ENCODE data around the gene LRP1.
A peak's percentile ranks its signal among the peaks of the same experiment; 100 is the strongest.

Gene LRP1

DNA sequence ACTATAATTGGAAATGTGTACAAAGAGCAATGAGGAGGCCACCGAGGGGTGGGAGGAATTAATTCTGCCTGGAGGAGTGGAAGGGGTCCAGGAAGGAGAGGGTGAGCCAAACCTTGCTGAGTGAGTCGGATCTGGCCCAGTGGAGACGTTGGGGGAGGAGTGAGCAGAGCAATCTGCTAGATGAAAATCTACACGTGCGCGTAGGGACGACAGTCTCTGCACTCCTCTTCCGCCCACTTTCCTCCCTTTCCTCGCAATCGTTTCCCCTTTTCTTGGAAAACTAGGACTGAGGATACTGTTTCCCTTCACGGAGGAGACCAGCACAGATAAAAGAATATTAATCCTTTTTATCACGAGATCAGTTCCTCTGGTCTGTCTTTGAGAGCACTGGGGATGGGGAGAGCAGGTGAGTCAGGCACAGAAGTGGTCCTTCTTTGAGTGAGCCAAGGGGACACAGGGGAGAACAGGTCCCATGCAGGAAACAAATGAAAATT lies 42.2 kb upstream of the LRP1 start:
- TF ChIP-seq POLR2AphosphoS5 (IDR thresholded peaks at IDR 0.05; ENCODE audit: low read depth, low read length) (no peak; the same call in 1 of the 2 replicates), REST (IDR thresholded peaks at IDR 0.05; ENCODE audit: insufficient read depth in 1 of 2, low read depth in 2 of 2, low read length in 2 of 2) (peak in 1 of 2 experiments; percentile 32; a peak in 1 of 4 replicates)

DNA sequence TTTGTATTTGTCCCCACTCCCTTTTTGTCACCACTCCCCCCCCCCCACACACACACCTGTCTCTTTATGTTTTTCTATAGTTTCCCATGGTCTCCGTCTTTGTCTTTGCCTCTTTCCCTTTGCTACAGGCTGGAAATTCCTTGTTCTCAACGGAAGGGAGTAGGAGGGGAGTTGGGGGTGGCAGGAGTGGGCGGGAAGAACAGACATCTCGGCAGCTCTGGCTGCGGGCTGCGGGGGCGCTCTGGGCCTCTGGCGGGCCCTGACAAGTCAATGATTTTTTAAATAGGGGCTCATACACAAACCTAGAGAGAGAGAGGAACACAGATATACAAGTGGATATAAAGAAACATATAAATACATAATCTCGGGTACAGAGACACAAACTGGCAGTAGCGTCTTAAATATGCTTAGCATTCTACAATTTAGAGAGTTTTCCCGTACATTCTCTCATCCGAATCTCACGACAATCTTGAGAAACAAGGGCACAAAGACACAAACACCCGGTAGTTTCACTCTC lies 41.7 kb upstream of the LRP1 start:
- TF ChIP-seq FOXP2 (optimal IDR thresholded peaks at IDR 0.05; ENCODE audit: borderline replicate concordance, extremely low read depth, extremely low read length, insufficient read depth) (no peak), SIN3A (IDR thresholded peaks at IDR 0.05; ENCODE audit: borderline replicate concordance, insufficient read depth, low read length) (0 out of 2 replicates have a peak, but pooled peaks have one; percentile 24), REST (IDR thresholded peaks at IDR 0.05; ENCODE audit: insufficient read depth in 1 of 2, low read depth in 2 of 2, low read length in 2 of 2) (no peak), POLR2AphosphoS5 (IDR thresholded peaks at IDR 0.05; ENCODE audit: low read depth, low read length) (no peak), TAF1 (IDR thresholded peaks at IDR 0.05; ENCODE audit: borderline replicate concordance, insufficient read depth, low read length) (peak; percentile 11; the same call in 1 of the 2 replicates)

DNA sequence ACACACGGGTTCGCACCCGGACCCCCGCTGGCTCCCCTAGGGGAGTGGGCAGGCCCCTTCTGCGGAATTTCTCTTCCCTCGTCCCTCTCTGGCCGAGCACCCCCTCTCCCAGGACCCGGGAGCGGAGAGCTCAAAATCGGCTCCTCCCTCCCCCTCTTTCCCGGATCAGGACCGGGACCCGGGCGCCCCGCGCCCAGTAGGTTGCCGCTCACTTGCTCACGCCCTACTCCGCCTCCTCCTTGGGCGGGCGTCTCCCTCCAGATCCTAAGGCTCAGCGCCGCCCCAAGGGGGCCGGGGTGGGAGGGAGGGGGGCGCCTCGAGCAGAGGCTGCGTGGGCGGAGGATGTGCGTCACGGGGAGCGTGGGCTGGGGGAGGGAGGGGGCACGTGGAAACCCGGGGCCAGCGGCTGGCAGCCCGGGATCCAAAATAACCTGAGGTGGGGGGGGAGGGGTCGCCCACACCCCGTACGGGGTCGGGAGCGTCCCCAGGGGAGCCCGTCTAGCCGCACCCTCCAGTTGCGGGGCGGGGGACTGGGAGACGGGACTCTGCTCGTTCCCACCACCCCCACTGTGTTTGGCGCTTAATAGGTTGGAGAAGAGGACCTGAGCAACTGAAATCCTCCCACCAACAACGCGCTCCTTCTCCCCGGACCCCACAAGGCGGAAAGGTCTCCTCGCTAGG lies 41.1 kb upstream of the LRP1 start:
- TF ChIP-seq SIN3A (IDR thresholded peaks at IDR 0.05; ENCODE audit: borderline replicate concordance, insufficient read depth, low read length) (no peak), POLR2AphosphoS5 (IDR thresholded peaks at IDR 0.05; ENCODE audit: low read depth, low read length) (no peak), FOXP2 (optimal IDR thresholded peaks at IDR 0.05; ENCODE audit: borderline replicate concordance, extremely low read depth, extremely low read length, insufficient read depth) (no peak), TAF1 (IDR thresholded peaks at IDR 0.05; ENCODE audit: borderline replicate concordance, insufficient read depth, low read length) (no peak), REST (IDR thresholded peaks at IDR 0.05; ENCODE audit: insufficient read depth in 1 of 2, low read depth in 2 of 2, low read length in 2 of 2) (no peak)

GRCh38 chr12:57087691-57088353 lies 40.5 kb upstream of the LRP1 start:
- TF ChIP-seq TAF1 (IDR thresholded peaks at IDR 0.05; ENCODE audit: borderline replicate concordance, insufficient read depth, low read length) (peak; percentile 70), REST (IDR thresholded peaks at IDR 0.05; ENCODE audit: insufficient read depth in 1 of 2, low read depth in 2 of 2, low read length in 2 of 2) (0 out of 4 replicates have a peak, but pooled peaks of 1 of the 2 experiments have one; percentile 12), POLR2AphosphoS5 (IDR thresholded peaks at IDR 0.05; ENCODE audit: low read depth, low read length) (peak; percentile 61; the same call in 1 of the 2 replicates), SIN3A (IDR thresholded peaks at IDR 0.05; ENCODE audit: borderline replicate concordance, insufficient read depth, low read length) (no peak), FOXP2 (optimal IDR thresholded peaks at IDR 0.05; ENCODE audit: borderline replicate concordance, extremely low read depth, extremely low read length, insufficient read depth) (no peak)

Measured in PFSK-1 (cell line).